Subcutaneous abdominal adipose tissue (tissue), 5 donors: ENCODE results near the gene KCNC4.

ENCODE experiments used
- H3K27ac ChIP-seq: one replicate; pipeline ENCODE4 v1.7.0; 2013; ENCODE audit warnings: low read depth, mild to moderate bottlenecking, inconsistent platforms, low read length, moderate library complexity
- H3K27me3 ChIP-seq, 5 donors: one replicate each; pipeline ENCODE4 v1.7.0; 2013; ENCODE audit warnings: low read length in 5 of 5, inconsistent platforms in 1 of 5; ENCODE audit not compliant: control insufficient read depth in 5 of 5, insufficient read depth in 4 of 5
- H3K36me3 ChIP-seq, 5 donors: one replicate each; pipeline ENCODE4 v1.7.0; 2013; ENCODE audit warnings: low read length in 5 of 5; ENCODE audit not compliant: control insufficient read depth in 5 of 5, insufficient read depth in 5 of 5
- H3K4me1 ChIP-seq, 5 donors: one replicate each; pipeline ENCODE4 v1.7.0; 2013; ENCODE audit warnings: low read length in 5 of 5, mild to moderate bottlenecking in 3 of 5, moderate library complexity in 1 of 5; ENCODE audit not compliant: control insufficient read depth in 5 of 5, insufficient read depth in 5 of 5
- H3K4me3 ChIP-seq, 5 donors: one replicate each; pipeline ENCODE4 v1.7.0; 2013; ENCODE audit warnings: low read length in 5 of 5, low read depth in 1 of 5
- H3K9ac ChIP-seq, 5 donors: one replicate each; pipeline ENCODE4 v1.7.0; 2013; ENCODE audit warnings: low read length in 5 of 5, mild to moderate bottlenecking in 4 of 5, moderate library complexity in 3 of 5
- H3K9me3 ChIP-seq, 5 donors: one replicate each; pipeline ENCODE4 v1.7.0; 2013; ENCODE audit warnings: low read length in 5 of 5; ENCODE audit not compliant: control insufficient read depth in 5 of 5
- donor health status: healthy.
- donor health status: healthy.
- donor health status: healthy.
- donor health status: healthy.
- donor health status: healthy.

The KCNC4 gene

GRCh38 chr1:110209715-110210603 is at the start of gene KCNC4:
TSS of gene KCNC4 (plus strand) at chr1:110210314. CDS start at chr1:110211500, 1,186 bp downstream.
- no peaks in the 10 kb centered on the region for H3K9me3 ChIP-seq
- peaks cover 0 to 4% (median 0%) of the 10 kb centered on the region in 5 donors for H3K27me3 ChIP-seq
- peak within 1 kb of the TSS in 4 of 5 donors; percentile 24 to 83 (median 59) for H3K9ac ChIP-seq
- H3K36me3 ChIP-seq, result no peaks in the 10 kb centered on the region
- peak within 1 kb of the TSS; percentile 54 to 75 (median 69) for H3K4me3 ChIP-seq
- peak within 1 kb of the TSS; percentile 67 for H3K27ac ChIP-seq
- peaks cover 0 to 49% (median 35%) of the 10 kb centered on the region in 5 donors for H3K4me1 ChIP-seq

- Histone ChIP-seq H3K4me1 (no peaks in the 10 kb centered on the region), H3K9ac (no peak overlapping the region), H3K36me3 (no peaks in the 10 kb centered on the region), H3K27me3 (peaks cover 0 to 14% (median 5%) of the 10 kb centered on the region in 5 donors), H3K27ac (no peak overlapping the region), H3K9me3 (peaks cover 0 to 8% (median 5%) of the 10 kb centered on the region in 5 donors), H3K4me3 (no peak overlapping the region)
Measured at GRCh38 chr1:110160538-110161100, 49.5 kb upstream of the KCNC4 start.

DNA sequence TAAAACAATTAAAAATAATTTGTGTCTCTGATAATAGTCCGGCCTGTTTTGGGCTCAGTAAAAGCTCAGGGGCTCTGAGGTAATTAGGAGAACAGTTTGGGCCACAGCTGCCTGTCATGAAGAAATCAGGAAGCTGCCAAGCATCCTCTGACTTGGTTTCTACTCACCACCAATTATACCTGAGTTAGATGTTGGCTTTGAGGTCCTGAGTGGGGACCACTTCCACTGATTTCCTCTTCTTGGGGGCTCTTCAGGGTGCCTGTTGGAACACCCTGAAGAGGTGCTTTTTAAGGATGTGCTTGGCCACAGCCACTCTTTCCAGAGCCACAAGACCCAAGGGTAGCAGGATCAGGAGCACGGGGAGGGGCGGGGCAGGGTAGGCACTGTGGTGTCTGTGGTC is 48.9 kb upstream of the KCNC4 start:
- no peaks in the 10 kb centered on the region for H3K36me3 ChIP-seq
- no peak overlapping the region for H3K27ac ChIP-seq
- peaks cover 0 to 8% (median 5%) of the 10 kb centered on the region in 5 donors for H3K9me3 ChIP-seq
- peaks cover 0 to 14% (median 5%) of the 10 kb centered on the region in 5 donors for H3K27me3 ChIP-seq
- no peak overlapping the region for H3K9ac ChIP-seq
- no peaks in the 10 kb centered on the region for H3K4me1 ChIP-seq
- H3K4me3 ChIP-seq, result no peak overlapping the region

GRCh38 chr1:110161849-110162248 is 48.3 kb upstream of the KCNC4 start:
- Histone ChIP-seq H3K27me3 (peaks cover 0 to 14% (median 0%) of the 10 kb centered on the region in 5 donors), H3K36me3 (no peaks in the 10 kb centered on the region), H3K9me3 (peaks cover 0 to 8% (median 5%) of the 10 kb centered on the region in 5 donors), H3K27ac (no peak overlapping the region), H3K4me3 (no peak overlapping the region), H3K4me1 (no peaks in the 10 kb centered on the region), H3K9ac (no peak overlapping the region)

DNA sequence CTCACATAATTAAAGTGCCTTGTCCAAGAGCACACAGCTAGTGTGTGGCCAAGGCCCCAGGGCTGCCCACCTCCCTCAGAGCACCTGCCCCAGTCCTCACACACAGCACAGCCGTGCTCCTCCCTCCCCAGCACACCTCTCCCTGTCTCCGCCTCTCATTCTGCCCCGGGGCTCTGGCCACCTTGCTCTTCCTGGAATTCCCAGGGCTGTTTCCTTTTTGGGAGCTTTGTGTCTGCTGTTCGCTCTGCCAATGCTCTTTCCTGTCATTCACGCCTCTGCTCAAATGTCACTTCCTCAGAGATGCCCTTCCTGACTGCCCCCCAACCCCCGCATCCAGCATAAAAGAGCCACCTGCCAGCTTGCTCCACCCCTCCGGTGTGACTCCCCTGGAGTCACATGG is 46.5 kb upstream of the KCNC4 start:
- no peak overlapping the region for H3K9ac ChIP-seq
- peaks cover 0 to 8% (median 5%) of the 10 kb centered on the region in 5 donors for H3K9me3 ChIP-seq
- no peak overlapping the region for H3K27ac ChIP-seq
- peaks cover 0 to 14% (median 0%) of the 10 kb centered on the region in 5 donors for H3K27me3 ChIP-seq
- no peaks in the 10 kb centered on the region for H3K36me3 ChIP-seq
- H3K4me1 ChIP-seq, result no peaks in the 10 kb centered on the region
- no peak overlapping the region for H3K4me3 ChIP-seq

- Histone ChIP-seq H3K4me1 (no peaks in the 10 kb centered on the region), H3K4me3 (no peak overlapping the region), H3K27me3 (peaks cover 0 to 12% (median 0%) of the 10 kb centered on the region in 5 donors), H3K36me3 (no peaks in the 10 kb centered on the region), H3K27ac (no peak overlapping the region), H3K9ac (no peak overlapping the region), H3K9me3 (peaks cover 0 to 8% (median 5%) of the 10 kb centered on the region in 5 donors)
Measured at GRCh38 chr1:110164725-110165350, 45.3 kb upstream of the KCNC4 start.

DNA sequence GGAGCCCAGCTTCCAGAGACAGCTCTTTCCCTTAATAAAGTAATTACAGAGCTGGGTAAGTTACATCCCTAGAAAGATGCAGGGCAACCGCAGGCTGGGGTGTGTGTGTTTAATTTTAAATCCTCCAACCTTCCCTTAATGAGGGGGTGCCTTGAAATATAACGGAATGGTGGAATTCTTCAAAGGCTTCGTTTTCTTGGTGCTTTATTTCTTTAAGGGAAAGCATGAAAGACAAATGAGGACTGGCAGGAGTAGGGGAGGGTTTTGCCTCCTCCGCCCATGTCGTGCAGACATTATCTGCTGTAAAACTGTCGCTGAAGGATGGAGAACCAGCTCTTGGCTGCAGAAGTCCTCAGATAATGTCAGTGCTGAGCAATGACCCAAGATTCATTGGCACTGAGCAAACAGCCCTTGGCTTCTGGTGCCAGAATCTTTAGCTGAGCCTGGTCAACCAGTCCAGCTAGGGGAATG is 44.3 kb upstream of the KCNC4 start:
- H3K27me3 ChIP-seq, result peaks cover 0 to 6% (median 0%) of the 10 kb centered on the region in 5 donors
- no peak overlapping the region for H3K27ac ChIP-seq
- H3K4me3 ChIP-seq, result no peak overlapping the region
- H3K36me3 ChIP-seq, result no peaks in the 10 kb centered on the region
- no peaks in the 10 kb centered on the region for H3K4me1 ChIP-seq
- peaks cover 0 to 8% (median 2%) of the 10 kb centered on the region in 5 donors for H3K9me3 ChIP-seq
- no peak overlapping the region for H3K9ac ChIP-seq

DNA sequence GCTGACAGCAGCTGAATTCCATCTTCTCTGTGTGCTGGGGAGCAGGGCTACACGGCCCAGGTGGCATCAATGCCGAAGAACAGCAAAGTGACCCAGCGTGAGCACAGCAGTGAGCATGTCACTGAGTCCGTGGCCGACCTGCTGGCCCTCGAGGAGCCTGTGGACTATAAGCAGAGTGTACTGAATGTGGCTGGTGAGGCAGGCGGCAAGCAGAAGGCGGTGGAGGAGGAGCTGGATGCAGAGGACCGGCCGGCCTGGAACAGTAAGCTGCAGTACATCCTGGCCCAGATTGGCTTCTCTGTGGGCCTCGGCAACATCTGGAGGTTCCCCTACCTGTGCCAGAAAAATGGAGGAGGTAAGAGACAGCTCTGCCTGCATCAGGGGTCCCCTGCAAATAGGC is 43.3 kb upstream of the KCNC4 start:
- Histone ChIP-seq H3K9me3 (no peaks in the 10 kb centered on the region), H3K36me3 (no peaks in the 10 kb centered on the region), H3K4me1 (no peaks in the 10 kb centered on the region), H3K4me3 (no peak overlapping the region), H3K27ac (no peak overlapping the region), H3K27me3 (peaks cover 0 to 10% (median 3%) of the 10 kb centered on the region in 5 donors), H3K9ac (no peak overlapping the region)

DNA sequence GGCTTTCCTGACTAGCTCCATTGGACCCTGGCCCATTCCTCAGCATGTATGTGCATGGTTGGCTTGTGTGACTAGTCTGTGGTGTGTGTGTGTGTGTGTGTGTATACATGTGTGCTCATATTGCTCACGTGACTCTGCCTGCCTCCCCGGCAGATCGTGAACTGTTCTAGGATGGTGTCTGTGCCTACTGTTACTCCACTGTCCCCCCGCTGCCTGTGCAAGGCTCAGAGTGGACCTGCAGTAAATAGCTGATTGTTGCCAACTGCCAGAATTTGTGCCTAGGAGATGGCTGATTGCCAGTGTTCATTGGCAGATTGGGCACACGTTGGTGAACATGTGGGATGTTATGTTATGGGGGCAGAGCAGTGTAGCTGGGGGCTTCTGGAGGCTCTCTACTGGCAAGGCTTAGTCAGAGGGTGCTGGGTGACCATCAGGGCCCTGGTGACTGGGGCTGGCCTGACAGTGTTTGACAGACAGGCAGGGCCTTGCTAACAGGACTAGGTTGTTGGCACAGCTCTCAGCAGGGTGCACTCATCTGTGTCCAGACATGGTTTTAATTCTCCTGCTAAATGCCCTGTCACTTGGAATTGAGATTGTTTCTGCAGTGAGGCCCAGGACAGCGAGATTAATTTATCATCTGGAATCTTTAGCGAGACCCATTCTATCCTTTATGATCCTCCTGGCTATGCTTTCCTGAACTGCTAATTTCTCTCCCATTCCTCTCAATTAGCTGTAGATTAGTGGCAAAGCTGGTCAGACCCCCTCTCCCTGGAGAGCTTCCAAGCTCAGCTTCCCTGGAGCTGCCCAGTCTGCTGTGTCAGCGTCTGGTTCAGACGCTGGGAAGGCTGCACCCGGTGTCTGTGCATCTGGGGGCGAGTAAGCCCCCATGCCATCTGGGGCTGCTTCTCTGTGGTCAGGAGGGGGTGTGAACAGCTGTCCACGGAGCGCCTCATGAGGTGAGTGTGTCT is 39.1 kb upstream of the KCNC4 start:
- no peaks in the 10 kb centered on the region for H3K36me3 ChIP-seq
- no peak overlapping the region for H3K27ac ChIP-seq
- no peaks in the 10 kb centered on the region for H3K4me1 ChIP-seq
- H3K9ac ChIP-seq, result no peak overlapping the region
- H3K9me3 ChIP-seq, result no peaks in the 10 kb centered on the region
- no peak overlapping the region for H3K4me3 ChIP-seq
- H3K27me3 ChIP-seq, result peaks cover 7 to 26% (median 14%) of the 10 kb centered on the region in 5 donors
